Pancreas (tissue), 10 donors: Measurements from ENCODE around the gene SLC16A4. TPM values are rescaled to one million over a fixed set of nuclear protein-coding genes. Genes with fewer than 3 reads are reported as not detected.
A peak's percentile ranks its signal among the peaks of the same experiment; 100 is the strongest.

ENCODE experiments used
- ATAC-seq, 4 donors: fragments of 200-7000 bp; cut with Tn5 transposase; one replicate each; pipeline versions ENCODE4 v1.8.0 to v1.9.1; 2020; ENCODE audit warnings: mild to moderate bottlenecking in 4 of 4, moderate library complexity in 4 of 4
- DNase-seq, 6 donors: peaks; one replicate each; pipeline ENCODE4 v3.0.0-alpha.2; 2020
- FAIRE-seq: peaks from 2 replicates; lab custom pipeline; 2012; peaks lifted over from hg19 to GRCh38; lab: Jason Lieb, UNC
- H3K27ac ChIP-seq, 4 donors: fragments of 200-600 bp; sonication (generic); 1 replicate in 3 of 4; 2 replicates in 1 of 4; pipeline versions ENCODE4 v1.5.0 to v1.8.0; 2020
- H3K27me3 ChIP-seq, 4 donors: fragments of 200-600 bp; one replicate each; pipeline ENCODE4 v1.8.0; 2021
- H3K36me3 ChIP-seq, 3 donors: fragments of 200-600 bp; sonication (generic) in 1 of 3; one replicate each; pipeline versions ENCODE4 v1.5.0 to v1.8.0; 2020 to 2021
- H3K4me1 ChIP-seq, 3 donors: fragments of 200-600 bp; one replicate each; pipeline ENCODE4 v1.8.0; 2021
- H3K4me3 ChIP-seq, 4 donors: fragments of 200-600 bp; sonication (generic) in 2 of 4; one replicate each; pipeline versions ENCODE4 v1.5.0 to v1.8.0; 2020 to 2021
- H3K9me3 ChIP-seq, 4 donors: fragments of 200-600 bp; one replicate each; pipeline ENCODE4 v1.8.0; 2021
- CTCF ChIP-seq, 4 donors: fragments of 200-600 bp; sonication (generic) in 3 of 4; IDR thresholded peaks; one replicate each; pipeline versions ENCODE4 v1.5.0 to v1.8.0; 2021; ENCODE audit warnings: antibody characterized with exemption in 4 of 4
- WGBS, 2 donors: extraction: QIAGEN DNeasy Blood & Tissue Kit; methylation state at CpG; one replicate each; pipeline ENCODE4 v1.1.7; 2013; 5-methylcytosine and 5-hydroxymethylcytosine counted together
- intact Hi-C, 3 donors: fragments of 100-400 bp; cut with DNase I; formaldehyde crosslinking; loops; one replicate each; pipeline versions ENCODE4 v1.11.1 to v1.14.2; 2022
- polyA plus RNA-seq, 2 donors: library from polyadenylated mRNA; stranded (reverse); fragments of 200-250 nt; gene quantifications; one replicate each; pipeline ENCODE4 v1.2.3, GENCODE V29; 2013
- total RNA-seq, 6 donors: library from RNA; stranded (reverse); fragmentation: NEBNext Ultra II Directional in 4 of 6; extraction: Animal tissue kit (Norgen Biotek cat#: 25700) in 4 of 6; gene quantifications; one replicate each; pipeline versions ENCODE4 v1.2.1 to v1.2.4, GENCODE V29; 2021 to 2023
- donor health status: healthy with polysubstance abuse.
- donor health status: DM: no; HTN: no; CAD: no; lungs with moderate emphysema.
- donor health status: DM: no; HTN: no; CAD: no.
- donor health status: control.
- donor health status: control.
- donor health status: Bipolar disorder and iron deficiency.
- donor health status: DM: yes; HTN: yes; CAD: no.
- donor health status: DM: no; HTN: no; CAD: no.
- donor health status: DM: no; HTN: no; CAD: no.
- donor health status: DM: yes; HTN: yes; CAD: no.

The SLC16A4 gene
- total and polyA plus RNA-seq, 8 donors = 0.32 to 1.8 (median 0.52) TPM

GRCh38 chr1:110345480-110345879 is 45.3 kb downstream of the SLC16A4 start:
- Histone ChIP-seq H3K4me3 (no peak overlapping the region), H3K36me3 (peaks cover 0 to 3% (median 0%) of the 10 kb centered on the region in 3 donors), H3K4me1 (peaks cover 6 to 83% (median 53%) of the 10 kb centered on the region in 3 donors), H3K27ac (no peak overlapping the region), H3K9me3 (no peaks in the 10 kb centered on the region), H3K27me3 (no peaks in the 10 kb centered on the region)
- no peak for ATAC-seq
- FAIRE-seq = no peak
- intact Hi-C loops = no loop called here
- no peak for TF ChIP-seq CTCF (IDR thresholded peaks at IDR 0.05)
- 85 to 90% methylated on average over 3 of the region's 3 CpGs for WGBS, 2 donors
- DNase-seq = no peak

- DNase-seq (no peak), ATAC-seq (no peak), FAIRE-seq (no peak)
- WGBS, 2 donors = 73 to 74% methylated on average over 3 of the region's 3 CpGs
- peaks cover 6 to 78% (median 49%) of the 10 kb centered on the region in 3 donors for H3K4me1 ChIP-seq
- no peak for TF ChIP-seq CTCF (IDR thresholded peaks at IDR 0.05)
- no peak overlapping the region for H3K27ac ChIP-seq
- H3K36me3 ChIP-seq = peaks cover 0 to 3% (median 0%) of the 10 kb centered on the region in 3 donors
- no peaks in the 10 kb centered on the region for H3K9me3 ChIP-seq
- intact Hi-C loops = no loop called here
- H3K4me3 ChIP-seq = no peak overlapping the region
- H3K27me3 ChIP-seq = no peaks in the 10 kb centered on the region
These were observed 46.7 kb downstream of the SLC16A4 start for GRCh38 chr1:110344152-110344551.

- intact Hi-C loops = no loop called here
- no peak for DNase-seq
- H3K27ac ChIP-seq = no peak overlapping the region
- FAIRE-seq = no peak
- peak overlapping the region in 1 of 4 donors; percentile 15 for H3K4me3 ChIP-seq
- no peak for TF ChIP-seq CTCF (IDR thresholded peaks at IDR 0.05)
- no peaks in the 10 kb centered on the region for H3K9me3 ChIP-seq
- H3K36me3 ChIP-seq = peaks cover 0 to 3% (median 0%) of the 10 kb centered on the region in 3 donors
- peaks cover 6 to 69% (median 40%) of the 10 kb centered on the region in 3 donors for H3K4me1 ChIP-seq
- no peak for ATAC-seq
- 52% methylated on average over 2 of the region's 2 CpGs for WGBS, 2 donors
- no peaks in the 10 kb centered on the region for H3K27me3 ChIP-seq
These were observed 47.6 kb downstream of the SLC16A4 start for GRCh38 chr1:110343249-110343648.

GRCh38 chr1:110341872-110342331 is 48.9 kb downstream of the SLC16A4 start:
- H3K4me1 ChIP-seq = peaks cover 9 to 68% (median 40%) of the 10 kb centered on the region in 3 donors
- no peaks in the 10 kb centered on the region for H3K27me3 ChIP-seq
- no peaks in the 10 kb centered on the region for H3K9me3 ChIP-seq
- H3K27ac ChIP-seq = no peak overlapping the region
- no peak for DNase-seq
- WGBS, 2 donors = 58 to 74% methylated on average over 9 of the region's 9 CpGs
- ATAC-seq = no peak
- no peak for FAIRE-seq
- H3K4me3 ChIP-seq = peak overlapping the region in 1 of 4 donors; percentile 17
- no peak for TF ChIP-seq CTCF (IDR thresholded peaks at IDR 0.05)
- intact Hi-C loops = no loop called here
- peaks cover 0 to 3% (median 0%) of the 10 kb centered on the region in 3 donors for H3K36me3 ChIP-seq

GRCh38 chr1:110341146-110341871 is 49.5 kb downstream of the SLC16A4 start:
- peaks cover 15 to 68% (median 40%) of the 10 kb centered on the region in 3 donors for H3K4me1 ChIP-seq
- TF ChIP-seq CTCF (IDR thresholded peaks at IDR 0.05) = no peak
- 82 to 90% methylated on average over 27 of the region's 27 CpGs for WGBS, 2 donors
- FAIRE-seq = no peak
- H3K4me3 ChIP-seq = peak overlapping the region in 1 of 4 donors; percentile 92
- peak in 2 of 6 donors; percentile 20 to 22 for DNase-seq
- no peak for ATAC-seq
- no peaks in the 10 kb centered on the region for H3K9me3 ChIP-seq
- intact Hi-C loops = no loop called here
- no peak overlapping the region for H3K27ac ChIP-seq
- H3K27me3 ChIP-seq = no peaks in the 10 kb centered on the region
- peaks cover 0 to 3% (median 0%) of the 10 kb centered on the region in 3 donors for H3K36me3 ChIP-seq
